WTC11 (cell line): ENCODE data around the gene ATP2A2. TPM values are rescaled to one million over a fixed set of nuclear protein-coding genes. Genes with fewer than 3 reads are reported as not detected.
A peak's percentile ranks its signal among the peaks of the same experiment; 100 is the strongest.

Source experiments
- ATAC-seq: fragments of 200-7000 bp; cut with Tn5 transposase; 2 replicates; pipeline ENCODE4 v1.10.0; 2021; ENCODE audit warnings: mild to moderate bottlenecking, moderate library complexity
- CTCF ChIA-PET: fragments of 300-600 bp; sonication (Branson Sonifier 250); formaldehyde crosslinking; loops from one replicate; lab custom pipeline; 2021; ENCODE audit warnings: antibody characterized with exemption; lab: Charles Lee
- POLR2A ChIA-PET: fragments of 350-600 bp; sonication (Branson Sonifier 250); formaldehyde crosslinking; loops from one replicate; lab custom pipeline; 2021; ENCODE audit warnings: antibody characterized with exemption; lab: Charles Lee
- DNase-seq: peaks from one replicate; pipeline ENCODE4 v3.0.0; 2021; ENCODE audit warnings: low spot score
- H3K27ac Mint-ChIP-seq: 2 replicates; pipeline ENCODE4 v1.8.0; 2021; ENCODE audit warnings: mixed read lengths
- H3K27me3 Mint-ChIP-seq: 2 replicates; pipeline ENCODE4 v1.8.0; 2021; ENCODE audit warnings: low read depth, mild to moderate bottlenecking, moderate library complexity, mixed read lengths
- H3K36me3 Mint-ChIP-seq: 2 replicates; pipeline ENCODE4 v1.8.0; 2021; ENCODE audit warnings: mixed read lengths
- H3K4me1 Mint-ChIP-seq: 2 replicates; pipeline ENCODE4 v1.8.0; 2022; ENCODE audit warnings: mixed read lengths
- H3K4me3 Mint-ChIP-seq: 2 replicates; pipeline ENCODE4 v1.8.0; 2021; ENCODE audit warnings: mild to moderate bottlenecking, moderate library complexity, mixed read lengths
- H3K9me3 Mint-ChIP-seq: 2 replicates; pipeline ENCODE4 v1.8.0; 2021; ENCODE audit warnings: mixed read lengths
- ATF1 ChIP-seq: sonication (generic); formaldehyde crosslinking; IDR thresholded peaks from 2 replicates; pipeline ENCODE4 v1.8.1; 2023; ENCODE audit warnings: mild to moderate bottlenecking, moderate library complexity, missing genetic modification reagents
- CREB1 ChIP-seq: sonication (generic); formaldehyde crosslinking; IDR thresholded peaks from 2 replicates; pipeline ENCODE4 v1.8.0; 2023; ENCODE audit warnings: mild to moderate bottlenecking, missing genetic modification reagents
- FOXJ3 ChIP-seq: sonication (generic); formaldehyde crosslinking; IDR thresholded peaks from 2 replicates; pipeline ENCODE4 v1.9.0; 2021; ENCODE audit warnings: missing genetic modification reagents, mild to moderate bottlenecking, borderline replicate concordance
- GRHL2 ChIP-seq: fragments of 250-450 bp; sonication (Bioruptor Pico); IDR thresholded peaks from 2 replicates; pipeline ENCODE4 v1.8.0; 2022; ENCODE audit warnings: mild to moderate bottlenecking, moderate library complexity; ENCODE audit not compliant: insufficient replicate concordance, severe bottlenecking
- JUN ChIP-seq: sonication (generic); formaldehyde crosslinking; IDR thresholded peaks from 2 replicates; pipeline ENCODE4 v1.8.0; 2023; ENCODE audit warnings: mild to moderate bottlenecking, missing genetic modification reagents
- KAT7 ChIP-seq: sonication (generic); formaldehyde crosslinking; IDR thresholded peaks from 2 replicates; pipeline ENCODE4 v1.8.1; 2023; ENCODE audit warnings: missing genetic modification reagents, mild to moderate bottlenecking, borderline replicate concordance
- MYBL2 ChIP-seq: sonication (generic); formaldehyde crosslinking; IDR thresholded peaks from 2 replicates; pipeline ENCODE4 v1.8.1; 2023; ENCODE audit warnings: mild to moderate bottlenecking, moderate library complexity, missing genetic modification reagents
- OVOL2 ChIP-seq: fragments of 250-450 bp; sonication (Bioruptor Pico); IDR thresholded peaks from 2 replicates; pipeline ENCODE4 v1.9.0; 2021; ENCODE audit warnings: mild to moderate bottlenecking, borderline replicate concordance
- ZNF121 ChIP-seq: sonication (generic); formaldehyde crosslinking; IDR thresholded peaks from 2 replicates; pipeline ENCODE4 v1.8.0; 2023; ENCODE audit warnings: missing genetic modification reagents
- ZNF317 ChIP-seq: sonication (generic); formaldehyde crosslinking; IDR thresholded peaks from 2 replicates; pipeline ENCODE4 v1.8.1; 2023; ENCODE audit warnings: low read depth, mild to moderate bottlenecking, moderate library complexity, missing genetic modification reagents, borderline replicate concordance
- ZNF396 ChIP-seq: fragments of 250-450 bp; sonication (Bioruptor Pico); IDR thresholded peaks from 2 replicates; pipeline ENCODE4 v1.8.0; 2021; ENCODE audit warnings: mild to moderate bottlenecking, moderate library complexity, borderline replicate concordance
- total RNA-seq: library from RNA; stranded (reverse); gene quantifications from 3 replicates; pipeline ENCODE4 v1.2.3, GENCODE V29; 2021
- TF ChIP-seq, protein P1 (sequence below): sonication (generic); formaldehyde crosslinking; IDR thresholded peaks from 2 replicates; pipeline ENCODE4 v1.8.1; 2022; ENCODE audit warnings: low read depth, mild to moderate bottlenecking, moderate library complexity, missing genetic modification reagents, borderline replicate concordance
- TF ChIP-seq, protein P2 (sequence below): sonication (generic); formaldehyde crosslinking; IDR thresholded peaks from 2 replicates; pipeline ENCODE4 v1.8.1; 2023; ENCODE audit warnings: mild to moderate bottlenecking, missing genetic modification reagents, borderline replicate concordance
- TF ChIP-seq, protein P3 (sequence below): sonication (generic); formaldehyde crosslinking; IDR thresholded peaks from 2 replicates; pipeline ENCODE4 v1.8.0; 2022; ENCODE audit warnings: mild to moderate bottlenecking, missing genetic modification reagents
- TF ChIP-seq, protein P4 (sequence below): sonication (generic); formaldehyde crosslinking; IDR thresholded peaks from 2 replicates; pipeline ENCODE4 v1.8.0; 2022; ENCODE audit warnings: mild to moderate bottlenecking, missing genetic modification reagents
- TF ChIP-seq, protein P5 (sequence below): fragments of 250-450 bp; sonication (Bioruptor Pico); IDR thresholded peaks from 2 replicates; pipeline ENCODE4 v1.9.0; 2021; ENCODE audit warnings: moderate library complexity, mild to moderate bottlenecking, inconsistent platforms, borderline replicate concordance
- TF ChIP-seq, protein P6 (sequence below): sonication (generic); formaldehyde crosslinking; IDR thresholded peaks from 2 replicates; pipeline ENCODE4 v1.8.1; 2023; ENCODE audit warnings: mild to moderate bottlenecking, missing genetic modification reagents, moderate library complexity
- TF ChIP-seq, protein P7 (sequence below): fragments of 250-450 bp; sonication (Bioruptor Pico); IDR thresholded peaks from 2 replicates; pipeline ENCODE4 v1.8.0; 2021; ENCODE audit warnings: mild to moderate bottlenecking
- TF ChIP-seq, protein P8 (sequence below): sonication (generic); formaldehyde crosslinking; IDR thresholded peaks from 2 replicates; pipeline ENCODE4 v1.8.1; 2022; ENCODE audit warnings: missing genetic modification reagents, borderline replicate concordance

Gene ATP2A2
- total RNA-seq, 1 experiment from 2014 or later, result 239 TPM

DNA sequence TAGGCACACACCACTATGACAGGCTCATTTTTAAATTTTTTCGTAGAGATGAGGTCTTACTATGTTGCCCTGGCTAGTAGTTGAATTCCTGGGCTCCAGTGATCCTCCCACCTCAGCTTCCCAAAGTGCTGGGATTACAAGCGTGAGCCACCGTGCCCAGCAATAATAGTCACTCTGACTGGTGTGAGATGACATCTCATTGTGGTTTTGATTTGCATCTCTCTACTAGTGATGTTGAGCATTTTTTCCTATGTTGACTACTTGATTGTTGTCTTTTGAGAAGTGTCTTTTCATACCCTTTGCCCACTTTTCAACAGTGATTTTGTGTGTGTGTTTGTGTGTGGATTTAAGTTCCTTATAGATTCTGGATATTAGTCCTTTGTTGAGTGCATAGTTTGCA, 26.3 kb downstream of the ATP2A2 start:
- ATAC-seq, result no peak
- POLR2A ChIA-PET, result interaction anchor here (0.5 kb wide), 1 partner anchor 17 kb away, joined by 3 read pairs; no protein-coding TSS in a partner anchor
- no peak overlapping the region for H3K4me3 Mint-ChIP-seq
- H3K4me1 Mint-ChIP-seq, result peaks cover 6% of the 10 kb centered on the region
- no peak for TF ChIP-seq GRHL2
- TF ChIP-seq, protein P1, sequence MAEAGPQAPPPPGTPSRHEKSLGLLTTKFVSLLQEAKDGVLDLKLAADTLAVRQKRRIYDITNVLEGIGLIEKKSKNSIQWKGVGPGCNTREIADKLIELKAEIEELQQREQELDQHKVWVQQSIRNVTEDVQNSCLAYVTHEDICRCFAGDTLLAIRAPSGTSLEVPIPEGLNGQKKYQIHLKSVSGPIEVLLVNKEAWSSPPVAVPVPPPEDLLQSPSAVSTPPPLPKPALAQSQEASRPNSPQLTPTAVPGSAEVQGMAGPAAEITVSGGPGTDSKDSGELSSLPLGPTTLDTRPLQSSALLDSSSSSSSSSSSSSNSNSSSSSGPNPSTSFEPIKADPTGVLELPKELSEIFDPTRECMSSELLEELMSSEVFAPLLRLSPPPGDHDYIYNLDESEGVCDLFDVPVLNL, result no peak
- TF ChIP-seq, protein P2, sequence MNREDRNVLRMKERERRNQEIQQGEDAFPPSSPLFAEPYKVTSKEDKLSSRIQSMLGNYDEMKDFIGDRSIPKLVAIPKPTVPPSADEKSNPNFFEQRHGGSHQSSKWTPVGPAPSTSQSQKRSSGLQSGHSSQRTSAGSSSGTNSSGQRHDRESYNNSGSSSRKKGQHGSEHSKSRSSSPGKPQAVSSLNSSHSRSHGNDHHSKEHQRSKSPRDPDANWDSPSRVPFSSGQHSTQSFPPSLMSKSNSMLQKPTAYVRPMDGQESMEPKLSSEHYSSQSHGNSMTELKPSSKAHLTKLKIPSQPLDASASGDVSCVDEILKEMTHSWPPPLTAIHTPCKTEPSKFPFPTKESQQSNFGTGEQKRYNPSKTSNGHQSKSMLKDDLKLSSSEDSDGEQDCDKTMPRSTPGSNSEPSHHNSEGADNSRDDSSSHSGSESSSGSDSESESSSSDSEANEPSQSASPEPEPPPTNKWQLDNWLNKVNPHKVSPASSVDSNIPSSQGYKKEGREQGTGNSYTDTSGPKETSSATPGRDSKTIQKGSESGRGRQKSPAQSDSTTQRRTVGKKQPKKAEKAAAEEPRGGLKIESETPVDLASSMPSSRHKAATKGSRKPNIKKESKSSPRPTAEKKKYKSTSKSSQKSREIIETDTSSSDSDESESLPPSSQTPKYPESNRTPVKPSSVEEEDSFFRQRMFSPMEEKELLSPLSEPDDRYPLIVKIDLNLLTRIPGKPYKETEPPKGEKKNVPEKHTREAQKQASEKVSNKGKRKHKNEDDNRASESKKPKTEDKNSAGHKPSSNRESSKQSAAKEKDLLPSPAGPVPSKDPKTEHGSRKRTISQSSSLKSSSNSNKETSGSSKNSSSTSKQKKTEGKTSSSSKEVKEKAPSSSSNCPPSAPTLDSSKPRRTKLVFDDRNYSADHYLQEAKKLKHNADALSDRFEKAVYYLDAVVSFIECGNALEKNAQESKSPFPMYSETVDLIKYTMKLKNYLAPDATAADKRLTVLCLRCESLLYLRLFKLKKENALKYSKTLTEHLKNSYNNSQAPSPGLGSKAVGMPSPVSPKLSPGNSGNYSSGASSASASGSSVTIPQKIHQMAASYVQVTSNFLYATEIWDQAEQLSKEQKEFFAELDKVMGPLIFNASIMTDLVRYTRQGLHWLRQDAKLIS (CRISPR knock-in tag), result no peak
- TF ChIP-seq, protein P3, sequence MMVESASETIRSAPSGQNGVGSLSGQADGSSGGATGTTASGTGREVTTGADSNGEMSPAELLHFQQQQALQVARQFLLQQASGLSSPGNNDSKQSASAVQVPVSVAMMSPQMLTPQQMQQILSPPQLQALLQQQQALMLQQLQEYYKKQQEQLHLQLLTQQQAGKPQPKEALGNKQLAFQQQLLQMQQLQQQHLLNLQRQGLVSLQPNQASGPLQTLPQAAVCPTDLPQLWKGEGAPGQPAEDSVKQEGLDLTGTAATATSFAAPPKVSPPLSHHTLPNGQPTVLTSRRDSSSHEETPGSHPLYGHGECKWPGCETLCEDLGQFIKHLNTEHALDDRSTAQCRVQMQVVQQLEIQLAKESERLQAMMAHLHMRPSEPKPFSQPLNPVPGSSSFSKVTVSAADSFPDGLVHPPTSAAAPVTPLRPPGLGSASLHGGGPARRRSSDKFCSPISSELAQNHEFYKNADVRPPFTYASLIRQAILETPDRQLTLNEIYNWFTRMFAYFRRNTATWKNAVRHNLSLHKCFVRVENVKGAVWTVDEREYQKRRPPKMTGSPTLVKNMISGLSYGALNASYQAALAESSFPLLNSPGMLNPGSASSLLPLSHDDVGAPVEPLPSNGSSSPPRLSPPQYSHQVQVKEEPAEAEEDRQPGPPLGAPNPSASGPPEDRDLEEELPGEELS (CRISPR knock-in tag), result no peak
- TF ChIP-seq ATF1 (CRISPR knock-in tag), result no peak
- TF ChIP-seq FOXJ3 (CRISPR knock-in tag), result no peak
- TF ChIP-seq, protein P4, sequence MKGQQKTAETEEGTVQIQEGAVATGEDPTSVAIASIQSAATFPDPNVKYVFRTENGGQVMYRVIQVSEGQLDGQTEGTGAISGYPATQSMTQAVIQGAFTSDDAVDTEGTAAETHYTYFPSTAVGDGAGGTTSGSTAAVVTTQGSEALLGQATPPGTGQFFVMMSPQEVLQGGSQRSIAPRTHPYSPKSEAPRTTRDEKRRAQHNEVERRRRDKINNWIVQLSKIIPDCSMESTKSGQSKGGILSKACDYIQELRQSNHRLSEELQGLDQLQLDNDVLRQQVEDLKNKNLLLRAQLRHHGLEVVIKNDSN, result no peak
- no peaks in the 10 kb centered on the region for H3K9me3 Mint-ChIP-seq
- DNase-seq, result no peak
- CTCF ChIA-PET, result interaction anchor here (0.6 kb wide), 1 partner anchor 44 kb away, joined by 3 read pairs; no protein-coding TSS in a partner anchor
- peaks cover 47% of the 10 kb centered on the region for H3K36me3 Mint-ChIP-seq
- peak overlapping the region; percentile 26 for H3K27ac Mint-ChIP-seq
- H3K27me3 Mint-ChIP-seq, result no peaks in the 10 kb centered on the region

DNA sequence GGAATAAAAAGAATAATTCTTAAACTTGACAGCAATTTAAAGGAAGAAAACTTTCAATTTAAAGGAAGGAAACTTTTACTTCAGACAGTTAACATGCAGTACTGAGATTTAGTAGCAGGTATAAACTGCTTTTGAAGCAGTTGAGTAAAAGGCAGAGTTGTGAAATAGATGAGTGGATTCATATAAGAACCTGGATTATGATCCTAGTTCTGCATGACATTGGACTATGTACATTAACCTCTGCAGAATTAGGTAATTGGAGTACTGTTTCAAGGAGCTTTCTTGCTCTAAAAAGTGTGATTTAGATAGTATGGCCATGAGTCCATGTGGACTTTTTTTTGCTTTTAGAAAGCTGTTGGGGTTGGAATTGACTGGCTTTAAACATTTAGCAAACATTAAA, 29.7 kb downstream of the ATP2A2 start:
- H3K27ac Mint-ChIP-seq, result 0 out of 2 replicates have a peak overlapping the region, but pooled peaks have one; percentile 27
- ChIA-PET POLR2A (interaction anchor here (0.6 kb wide), 1 partner anchor 29 kb away, joined by 5 read pairs; no protein-coding TSS in a partner anchor), CTCF (no interaction called here)
- no peaks in the 10 kb centered on the region for H3K27me3 Mint-ChIP-seq
- ATAC-seq (no peak), DNase-seq (no peak)
- no peak overlapping the region for H3K4me3 Mint-ChIP-seq
- peaks cover 41% of the 10 kb centered on the region for H3K36me3 Mint-ChIP-seq
- TF ChIP-seq, protein P5, sequence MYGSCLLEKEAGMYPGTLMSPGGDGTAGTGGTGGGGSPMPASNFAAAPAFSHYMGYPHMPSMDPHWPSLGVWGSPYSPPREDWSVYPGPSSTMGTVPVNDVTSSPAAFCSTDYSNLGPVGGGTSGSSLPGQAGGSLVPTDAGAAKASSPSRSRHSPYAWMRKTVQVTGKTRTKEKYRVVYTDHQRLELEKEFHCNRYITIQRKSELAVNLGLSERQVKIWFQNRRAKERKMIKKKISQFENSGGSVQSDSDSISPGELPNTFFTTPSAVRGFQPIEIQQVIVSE (CRISPR knock-in tag), result no peak
- TF ChIP-seq JUN (CRISPR knock-in tag), result no peak
- TF ChIP-seq, protein P6, sequence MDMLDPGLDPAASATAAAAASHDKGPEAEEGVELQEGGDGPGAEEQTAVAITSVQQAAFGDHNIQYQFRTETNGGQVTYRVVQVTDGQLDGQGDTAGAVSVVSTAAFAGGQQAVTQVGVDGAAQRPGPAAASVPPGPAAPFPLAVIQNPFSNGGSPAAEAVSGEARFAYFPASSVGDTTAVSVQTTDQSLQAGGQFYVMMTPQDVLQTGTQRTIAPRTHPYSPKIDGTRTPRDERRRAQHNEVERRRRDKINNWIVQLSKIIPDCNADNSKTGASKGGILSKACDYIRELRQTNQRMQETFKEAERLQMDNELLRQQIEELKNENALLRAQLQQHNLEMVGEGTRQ (CRISPR knock-in tag), result no peak
- TF ChIP-seq, protein P3 (CRISPR knock-in tag), result no peak
- no peak for TF ChIP-seq KAT7 (CRISPR knock-in tag)
- TF ChIP-seq ZNF121 (CRISPR knock-in tag), result no peak
- TF ChIP-seq MYBL2 (CRISPR knock-in tag), result no peak
- TF ChIP-seq, protein P7, sequence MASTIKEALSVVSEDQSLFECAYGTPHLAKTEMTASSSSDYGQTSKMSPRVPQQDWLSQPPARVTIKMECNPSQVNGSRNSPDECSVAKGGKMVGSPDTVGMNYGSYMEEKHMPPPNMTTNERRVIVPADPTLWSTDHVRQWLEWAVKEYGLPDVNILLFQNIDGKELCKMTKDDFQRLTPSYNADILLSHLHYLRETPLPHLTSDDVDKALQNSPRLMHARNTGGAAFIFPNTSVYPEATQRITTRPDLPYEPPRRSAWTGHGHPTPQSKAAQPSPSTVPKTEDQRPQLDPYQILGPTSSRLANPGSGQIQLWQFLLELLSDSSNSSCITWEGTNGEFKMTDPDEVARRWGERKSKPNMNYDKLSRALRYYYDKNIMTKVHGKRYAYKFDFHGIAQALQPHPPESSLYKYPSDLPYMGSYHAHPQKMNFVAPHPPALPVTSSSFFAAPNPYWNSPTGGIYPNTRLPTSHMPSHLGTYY, result no peak
- no peak for TF ChIP-seq ZNF396 (CRISPR knock-in tag)
- TF ChIP-seq CREB1 (CRISPR knock-in tag), result no peak
- no peak for TF ChIP-seq OVOL2 (CRISPR knock-in tag)
- TF ChIP-seq, protein P8, sequence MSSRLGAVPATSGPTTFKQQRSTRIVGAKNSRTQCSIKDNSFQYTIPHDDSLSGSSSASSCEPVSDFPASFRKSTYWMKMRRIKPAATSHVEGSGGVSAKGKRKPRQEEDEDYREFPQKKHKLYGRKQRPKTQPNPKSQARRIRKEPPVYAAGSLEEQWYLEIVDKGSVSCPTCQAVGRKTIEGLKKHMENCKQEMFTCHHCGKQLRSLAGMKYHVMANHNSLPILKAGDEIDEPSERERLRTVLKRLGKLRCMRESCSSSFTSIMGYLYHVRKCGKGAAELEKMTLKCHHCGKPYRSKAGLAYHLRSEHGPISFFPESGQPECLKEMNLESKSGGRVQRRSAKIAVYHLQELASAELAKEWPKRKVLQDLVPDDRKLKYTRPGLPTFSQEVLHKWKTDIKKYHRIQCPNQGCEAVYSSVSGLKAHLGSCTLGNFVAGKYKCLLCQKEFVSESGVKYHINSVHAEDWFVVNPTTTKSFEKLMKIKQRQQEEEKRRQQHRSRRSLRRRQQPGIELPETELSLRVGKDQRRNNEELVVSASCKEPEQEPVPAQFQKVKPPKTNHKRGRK, result no peak
- TF ChIP-seq ZNF317 (CRISPR knock-in tag), result no peak
- TF ChIP-seq, all 79 proteins: peak for 0
- Mint-ChIP-seq H3K9me3 (no peaks in the 10 kb centered on the region), H3K4me1 (peaks cover 6% of the 10 kb centered on the region)
